COLO668 (cell line): ENCODE results near the gene ZNF397.
A peak's percentile ranks its signal among the peaks of the same experiment; 100 is the strongest.

Experiments used
- DNase-seq: peaks from one replicate; lab custom pipeline; 2025; ENCODE audit not compliant: unreplicated experiment; lab: John Stamatoyannopoulos, UW

The ZNF397 gene

DNA sequence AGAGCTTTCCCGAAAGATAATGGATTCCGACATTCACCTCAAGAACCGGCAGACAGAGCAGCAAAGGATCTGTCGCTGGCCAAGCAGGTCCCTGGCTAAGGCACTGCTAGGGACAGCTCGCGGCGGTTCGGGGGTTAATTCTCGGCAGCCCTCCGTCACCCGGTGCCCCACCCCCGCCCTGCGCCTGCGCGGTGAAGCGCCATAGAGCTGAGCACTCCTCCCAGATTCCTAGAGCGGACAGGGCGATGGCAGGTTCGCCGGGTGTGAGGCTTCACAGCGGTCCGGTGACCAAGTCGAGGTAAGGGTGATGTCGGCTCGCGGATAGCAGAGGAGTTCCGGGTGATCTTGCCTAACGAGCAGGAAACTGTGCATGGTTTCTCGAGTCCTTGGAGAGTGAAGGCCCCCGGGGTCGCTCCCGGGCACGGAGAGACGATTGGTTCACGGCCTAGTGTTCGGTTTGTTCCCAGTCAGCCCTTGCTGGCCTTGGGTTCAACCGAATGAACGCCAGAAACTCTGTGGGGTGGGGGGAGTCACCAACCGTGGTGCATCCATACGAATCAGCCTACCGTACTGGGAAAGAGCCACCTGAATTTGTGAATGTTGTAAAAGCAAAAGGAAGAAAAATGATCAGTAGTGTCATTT, 49.4 kb downstream of the ZNF397 start, which contains the start of gene ZSCAN30:
ZSCAN30 (minus strand) TSS at position 136 of the 642 bp plus-strand sequence. CDS start 25,877 bp downstream, outside the sequence.
- peak; percentile 97 for DNase-seq

DNA sequence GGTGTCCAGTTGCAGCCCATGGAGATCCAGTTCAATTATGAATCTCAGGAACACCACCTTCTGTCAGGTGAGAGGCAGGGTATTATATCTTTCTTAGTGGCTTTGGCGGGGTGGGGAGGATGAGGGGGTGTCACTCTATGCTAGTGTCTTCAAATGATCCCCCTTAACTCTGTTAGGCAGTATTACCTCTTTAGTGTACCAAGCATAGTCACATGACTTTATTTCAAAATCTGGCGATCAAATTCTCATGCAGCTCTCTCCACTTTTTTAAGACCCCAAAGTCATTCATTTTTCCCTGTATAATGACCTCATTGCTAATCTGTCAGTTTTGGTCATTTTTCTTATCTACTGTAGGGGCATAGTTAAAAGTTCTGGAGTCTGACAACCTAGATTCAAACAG, 50.3 kb downstream of the ZNF397 start:
- DNase-seq: no peak

DNA sequence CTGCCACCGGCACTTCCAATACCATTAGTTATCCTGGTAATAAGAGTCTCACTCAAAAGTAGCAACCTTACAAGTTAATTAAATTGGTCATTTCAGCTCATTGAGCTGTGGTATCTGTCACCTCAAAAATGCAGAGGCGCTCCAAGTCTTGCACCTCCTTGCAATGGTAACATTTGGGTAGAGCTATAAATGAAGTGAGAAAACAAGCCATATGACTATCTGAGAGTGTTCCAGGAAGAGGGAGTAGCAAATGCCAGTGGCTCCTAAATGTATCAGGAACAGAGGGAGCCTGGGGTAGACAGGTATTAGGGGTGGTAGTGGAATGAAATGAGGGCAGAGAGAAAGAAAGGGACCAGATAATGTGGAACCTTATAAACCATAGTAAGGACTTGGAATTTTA, 55.2 kb downstream of the ZNF397 start:
- no peak for DNase-seq

DNA sequence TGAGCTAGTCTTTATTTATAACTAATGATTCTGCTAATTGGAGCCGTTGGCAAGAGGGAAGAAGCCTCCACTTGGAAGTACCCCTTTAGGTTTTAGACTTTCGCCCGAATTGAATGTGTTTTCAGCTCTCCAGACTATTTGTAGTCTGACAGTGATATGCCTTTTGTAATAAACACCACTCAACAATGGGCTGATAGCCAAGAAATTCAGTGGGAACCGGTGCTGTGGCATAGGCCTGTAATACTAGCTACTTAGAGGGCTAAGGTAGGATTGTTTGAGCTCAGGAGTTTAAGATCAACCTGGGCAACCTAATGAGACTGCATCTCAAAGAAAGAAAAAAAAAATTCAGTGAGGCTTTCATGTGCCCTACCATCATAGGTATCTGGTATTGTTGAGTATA, 62.8 kb downstream of the ZNF397 start:
- no peak for DNase-seq

DNA sequence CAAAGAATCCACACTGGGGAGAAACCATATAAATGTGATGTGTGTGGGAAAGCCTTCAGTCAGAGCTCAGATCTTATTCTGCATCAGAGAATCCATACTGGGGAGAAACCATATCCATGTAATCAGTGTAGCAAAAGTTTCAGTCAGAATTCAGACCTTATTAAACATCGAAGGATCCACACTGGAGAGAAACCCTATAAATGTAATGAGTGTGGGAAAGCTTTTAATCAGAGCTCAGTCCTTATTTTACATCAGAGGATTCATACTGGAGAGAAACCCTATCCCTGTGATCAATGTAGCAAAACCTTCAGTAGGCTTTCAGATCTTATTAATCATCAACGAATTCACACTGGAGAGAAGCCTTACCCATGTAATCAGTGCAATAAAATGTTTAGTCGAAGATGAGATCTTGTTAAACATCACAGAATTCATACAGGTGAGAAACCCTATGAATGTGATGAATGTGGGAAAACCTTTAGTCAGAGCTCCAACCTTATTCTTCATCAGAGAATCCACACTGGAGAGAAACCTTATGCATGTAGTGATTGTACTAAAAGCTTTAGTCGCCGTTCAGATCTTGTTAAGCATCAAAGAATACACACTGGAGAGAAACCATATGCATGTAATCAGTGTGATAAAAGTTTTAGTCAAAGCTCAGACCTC, 65.9 kb downstream of the ZNF397 start:
- no peak for DNase-seq
